Suprapubic skin (tissue), 4 donors: ENCODE results near the gene MYOZ3.

ENCODE experiments used
- CTCF ChIP-seq, 2 donors: fragments of 200-600 bp in 1 of 2; fragments of 450-650 bp in 1 of 2; sonication (generic) in 1 of 2; IDR thresholded peaks; one replicate each; pipeline ENCODE4 v1.5.1; 2016 to 2019; ENCODE audit warnings: antibody characterized with exemption in 2 of 2, mild to moderate bottlenecking in 1 of 2, moderate library complexity in 1 of 2
- EP300 ChIP-seq: sonication (generic); formaldehyde crosslinking; IDR thresholded peaks from one replicate; pipeline ENCODE4 v1.6.1; 2017; ENCODE audit warnings: antibody characterized with exemption
- POLR2A ChIP-seq, 2 donors: fragments of 450-650 bp; IDR thresholded peaks; one replicate each; pipeline ENCODE4 v1.6.1; 2017; ENCODE audit warnings: antibody characterized with exemption in 2 of 2, mild to moderate bottlenecking in 2 of 2, moderate library complexity in 2 of 2
- POLR2AphosphoS5 ChIP-seq, 3 donors: sonication (generic); formaldehyde crosslinking; IDR thresholded peaks; one replicate each; pipeline ENCODE4 v1.6.1; 2017; ENCODE audit warnings: antibody characterized with exemption in 3 of 3

DNA sequence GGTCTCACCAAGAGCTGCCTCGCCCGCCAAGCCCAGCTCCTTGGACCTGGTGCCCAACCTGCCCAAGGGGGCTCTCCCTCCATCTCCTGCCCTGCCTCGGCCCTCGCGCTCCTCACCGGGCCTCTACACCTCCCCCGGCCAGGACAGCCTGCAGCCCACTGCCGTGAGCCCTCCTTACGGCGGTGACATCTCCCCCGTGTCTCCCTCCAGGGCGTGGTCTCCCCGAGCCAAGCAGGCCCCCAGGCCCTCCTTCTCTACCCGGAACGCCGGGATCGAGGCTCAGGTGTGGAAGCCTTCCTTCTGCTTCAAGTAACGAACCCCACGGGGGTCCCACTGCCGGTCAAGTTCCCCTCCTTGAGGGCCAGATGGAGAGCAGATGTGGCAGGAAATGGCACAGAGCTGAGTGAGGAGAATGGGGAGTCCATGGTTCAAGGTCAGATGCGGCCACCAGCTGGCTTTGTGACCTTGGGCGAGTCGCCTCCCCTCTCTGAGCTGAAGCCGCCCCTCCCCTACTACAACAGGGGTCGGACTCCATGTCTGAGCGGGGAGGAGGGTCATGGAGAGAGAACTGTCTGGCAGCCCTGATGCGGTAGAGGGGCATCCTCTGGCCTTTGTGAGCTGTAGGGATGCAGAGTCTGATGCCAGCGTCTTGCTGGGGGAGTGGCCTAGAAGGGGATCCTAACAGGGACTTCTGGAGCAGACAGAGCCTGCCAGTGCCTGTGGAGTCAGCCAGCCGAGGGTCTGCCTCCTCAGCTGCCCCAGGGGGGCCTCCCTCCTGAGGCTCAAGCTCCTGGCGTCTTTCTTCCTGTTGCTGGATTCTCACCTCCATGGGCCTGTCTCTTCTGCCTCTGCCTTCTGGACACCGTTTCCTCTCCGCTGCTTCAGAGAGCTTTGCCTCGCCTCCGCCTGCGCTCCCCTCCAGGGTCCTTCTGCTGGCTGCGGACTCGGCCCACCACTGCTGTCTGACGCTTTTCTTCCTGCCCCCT lies 10.7 kb upstream of the MYOZ3 start:
- no peak for TF ChIP-seq POLR2AphosphoS5 (IDR thresholded peaks at IDR 0.05)
- TF ChIP-seq CTCF (IDR thresholded peaks at IDR 0.05): no peak
- TF ChIP-seq POLR2A (IDR thresholded peaks at IDR 0.05): no peak
- TF ChIP-seq EP300: no peak
